Type B pancreatic cell (in vitro differentiated cells): Measurements from ENCODE around the gene ZBED4. TPM values are rescaled to one million over a fixed set of nuclear protein-coding genes. Genes with fewer than 3 reads are reported as not detected.

Experiments
- DNase-seq: peaks from one replicate; pipeline ENCODE4 v3.0.0; 2021; ENCODE audit warnings: mixed read lengths; ENCODE audit not compliant: unreplicated experiment; ENCODE audit errors: extremely low spot score
- H3K27ac Mint-ChIP-seq: 2 replicates; pipeline ENCODE4 v1.8.0; 2021; ENCODE audit warnings: mild to moderate bottlenecking, mixed read lengths
- H3K27me3 Mint-ChIP-seq: 2 replicates; pipeline ENCODE4 v1.8.0; 2021; ENCODE audit warnings: mixed read lengths
- H3K36me3 Mint-ChIP-seq: 2 replicates; pipeline ENCODE4 v1.8.0; 2021; ENCODE audit warnings: mixed read lengths
- H3K4me1 Mint-ChIP-seq: one replicate; pipeline ENCODE4 v1.8.0; 2021; ENCODE audit warnings: mixed read lengths; ENCODE audit not compliant: unreplicated experiment
- H3K4me3 Mint-ChIP-seq: 2 replicates; pipeline ENCODE4 v1.8.0; 2021; ENCODE audit warnings: mild to moderate bottlenecking, mixed read lengths
- H3K9me3 Mint-ChIP-seq: 2 replicates; pipeline ENCODE4 v1.8.0; 2021; ENCODE audit warnings: mixed read lengths
- total RNA-seq: library from RNA; stranded (reverse); gene quantifications from 2 replicates; pipeline ENCODE4 v1.2.1, GENCODE V29; 2021; ENCODE audit warnings: low replicate concordance
- TF ChIP-seq, protein P1 (sequence below): fragments of 200-600 bp; sonication (generic); conservative IDR thresholded peaks from 2 replicates; pipeline ENCODE4 v1.5.0; 2021; ENCODE audit warnings: antibody characterized with exemption, mild to moderate bottlenecking

The ZBED4 gene
- total RNA-seq, 1 donor from 2014 or later: 29.1 TPM

DNA sequence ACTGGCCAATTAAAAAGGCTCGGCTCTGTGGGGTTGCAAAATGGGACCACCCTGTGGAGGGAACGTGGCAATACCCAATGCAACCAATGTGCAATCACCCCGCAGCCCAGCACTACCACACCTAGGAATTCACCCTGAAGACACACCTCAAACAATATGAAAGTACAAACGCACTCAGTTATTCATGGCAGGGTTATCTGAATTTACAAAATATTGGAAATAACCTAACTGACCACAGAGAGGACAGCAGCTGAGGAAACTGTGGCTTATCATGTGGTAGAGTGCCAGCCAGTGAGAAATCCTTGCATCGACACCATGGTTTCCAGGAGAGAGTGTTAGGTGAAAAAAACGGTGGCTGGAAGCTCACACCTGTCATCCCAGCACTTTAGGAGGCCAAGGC, 45.9 kb downstream of the ZBED4 start:
- peaks cover 32% of the 10 kb centered on the region for H3K36me3 Mint-ChIP-seq
- H3K4me3 Mint-ChIP-seq: no peak overlapping the region
- no peak for DNase-seq
- no peak overlapping the region for H3K27ac Mint-ChIP-seq
- H3K4me1 Mint-ChIP-seq: peaks cover 2% of the 10 kb centered on the region
- TF ChIP-seq, protein P1, sequence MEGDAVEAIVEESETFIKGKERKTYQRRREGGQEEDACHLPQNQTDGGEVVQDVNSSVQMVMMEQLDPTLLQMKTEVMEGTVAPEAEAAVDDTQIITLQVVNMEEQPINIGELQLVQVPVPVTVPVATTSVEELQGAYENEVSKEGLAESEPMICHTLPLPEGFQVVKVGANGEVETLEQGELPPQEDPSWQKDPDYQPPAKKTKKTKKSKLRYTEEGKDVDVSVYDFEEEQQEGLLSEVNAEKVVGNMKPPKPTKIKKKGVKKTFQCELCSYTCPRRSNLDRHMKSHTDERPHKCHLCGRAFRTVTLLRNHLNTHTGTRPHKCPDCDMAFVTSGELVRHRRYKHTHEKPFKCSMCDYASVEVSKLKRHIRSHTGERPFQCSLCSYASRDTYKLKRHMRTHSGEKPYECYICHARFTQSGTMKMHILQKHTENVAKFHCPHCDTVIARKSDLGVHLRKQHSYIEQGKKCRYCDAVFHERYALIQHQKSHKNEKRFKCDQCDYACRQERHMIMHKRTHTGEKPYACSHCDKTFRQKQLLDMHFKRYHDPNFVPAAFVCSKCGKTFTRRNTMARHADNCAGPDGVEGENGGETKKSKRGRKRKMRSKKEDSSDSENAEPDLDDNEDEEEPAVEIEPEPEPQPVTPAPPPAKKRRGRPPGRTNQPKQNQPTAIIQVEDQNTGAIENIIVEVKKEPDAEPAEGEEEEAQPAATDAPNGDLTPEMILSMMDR: no peak
- H3K27me3 Mint-ChIP-seq: no peaks in the 10 kb centered on the region
- peaks cover 2% of the 10 kb centered on the region for H3K9me3 Mint-ChIP-seq

DNA sequence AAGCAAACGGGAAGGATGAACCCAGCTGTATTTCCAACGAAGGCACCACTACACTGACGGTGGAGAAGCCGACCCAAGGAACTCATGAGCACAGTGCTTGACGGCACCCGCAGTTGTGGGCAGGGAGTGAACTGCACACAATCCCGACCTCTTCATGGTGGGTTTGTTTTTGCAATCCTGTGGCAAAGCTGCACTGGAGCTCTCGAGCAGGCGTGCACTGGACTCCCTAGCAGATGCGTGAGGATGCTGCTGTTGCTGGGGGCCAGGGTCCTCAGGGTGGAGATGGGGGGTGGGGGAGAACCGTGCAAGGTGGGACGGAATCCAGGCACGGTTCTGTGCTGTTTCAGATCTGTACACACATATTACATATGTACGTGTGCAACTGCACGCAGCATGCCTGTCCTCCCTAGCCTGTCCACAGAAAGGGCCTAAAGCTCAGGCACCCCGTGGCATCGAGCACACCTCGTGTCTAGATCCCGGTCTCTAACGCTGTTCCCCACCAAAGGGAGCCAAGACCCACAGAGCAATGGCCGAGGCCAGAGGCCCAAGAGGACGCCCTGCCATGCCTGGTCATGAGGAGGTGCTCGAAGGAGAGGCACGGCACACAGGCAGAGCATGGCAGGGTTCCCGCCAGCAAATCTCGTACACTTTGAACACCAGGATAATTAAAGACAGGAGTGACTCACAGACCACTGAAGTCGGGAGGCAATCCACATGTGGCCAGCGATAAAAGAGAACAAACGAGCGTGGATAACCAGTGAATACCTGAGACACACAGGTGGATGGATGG, 47.0 kb downstream of the ZBED4 start:
- Mint-ChIP-seq H3K27ac (no peak overlapping the region), H3K36me3 (peaks cover 34% of the 10 kb centered on the region), H3K4me1 (no peaks in the 10 kb centered on the region)

DNA sequence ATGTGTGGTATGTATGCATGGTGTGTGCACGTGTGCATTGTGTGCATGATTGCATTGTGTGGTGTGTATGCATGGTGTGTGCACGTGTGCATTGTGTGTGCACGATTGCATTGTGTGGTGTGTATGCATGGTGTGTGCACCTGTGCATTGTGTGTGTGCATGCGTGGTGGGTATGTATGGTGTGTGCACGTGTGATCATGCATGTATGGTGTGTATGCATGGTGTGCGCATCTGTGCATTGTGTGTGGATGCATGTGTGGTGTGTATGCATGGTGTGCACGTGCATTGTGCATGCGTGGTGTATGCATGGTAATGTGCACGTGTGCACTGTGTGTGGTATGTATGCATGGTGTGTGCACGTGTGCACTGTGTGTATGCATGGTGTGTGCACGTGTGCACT, 47.8 kb downstream of the ZBED4 start:
- no peak for DNase-seq
- no peak overlapping the region for H3K27ac Mint-ChIP-seq
- H3K9me3 Mint-ChIP-seq: no peaks in the 10 kb centered on the region
- H3K4me1 Mint-ChIP-seq: no peaks in the 10 kb centered on the region
- H3K27me3 Mint-ChIP-seq: no peaks in the 10 kb centered on the region
- no peak overlapping the region for H3K4me3 Mint-ChIP-seq
- TF ChIP-seq, protein P1: no peak
- peaks cover 34% of the 10 kb centered on the region for H3K36me3 Mint-ChIP-seq

More for the DNA sequence above, 47.0 kb downstream of the ZBED4 start:
- Mint-ChIP-seq H3K27me3 (no peaks in the 10 kb centered on the region), H3K9me3 (no peaks in the 10 kb centered on the region), H3K4me3 (no peak overlapping the region)
- TF ChIP-seq, protein P1: no peak
- DNase-seq: no peak

- H3K4me3 Mint-ChIP-seq: no peak overlapping the region
- TF ChIP-seq, protein P1: no peak
- H3K9me3 Mint-ChIP-seq: no peaks in the 10 kb centered on the region
- no peak for DNase-seq
- H3K4me1 Mint-ChIP-seq: no peaks in the 10 kb centered on the region
- H3K27ac Mint-ChIP-seq: no peak overlapping the region
- H3K27me3 Mint-ChIP-seq: no peaks in the 10 kb centered on the region
- peaks cover 38% of the 10 kb centered on the region for H3K36me3 Mint-ChIP-seq
Measured at GRCh38 chr22:49903322-49904039, 49.8 kb downstream of the ZBED4 start.

GRCh38 chr22:49904040-49904369, 50.4 kb downstream of the ZBED4 start:
- H3K4me3 Mint-ChIP-seq: no peak overlapping the region
- peaks cover 35% of the 10 kb centered on the region for H3K36me3 Mint-ChIP-seq
- H3K27me3 Mint-ChIP-seq: no peaks in the 10 kb centered on the region
- no peak for DNase-seq
- TF ChIP-seq, protein P1: no peak
- no peak overlapping the region for H3K27ac Mint-ChIP-seq
- H3K9me3 Mint-ChIP-seq: no peaks in the 10 kb centered on the region
- H3K4me1 Mint-ChIP-seq: no peaks in the 10 kb centered on the region
